CD14-positive monocyte (primary cell): ENCODE measurements around the gene JPH2. TPM values are rescaled to one million over a fixed set of nuclear protein-coding genes. Genes with fewer than 3 reads are reported as not detected.
A peak's percentile ranks its signal among the peaks of the same experiment; 100 is the strongest.

Experiments
- DNase-seq, 3 donors: peaks; one replicate each; pipeline ENCODE4 v3.0.0-alpha.2; 2011 to 2022
- H2AFZ ChIP-seq: 2 replicates; pipeline ENCODE4 v1.6.0; 2012; ENCODE audit warnings: mild to moderate bottlenecking, low read depth, low read length, inconsistent platforms; ENCODE audit not compliant: insufficient read depth, poor library complexity, severe bottlenecking
- H3K27ac ChIP-seq, 2 donors: 1 replicate in 1 of 2; 2 replicates in 1 of 2; pipeline ENCODE4 v1.5.1; 2012 to 2013; ENCODE audit warnings: low read length in 2 of 2, control low read depth in 1 of 2, inconsistent platforms in 1 of 2, low read depth in 1 of 2, mild to moderate bottlenecking in 1 of 2
- H3K27me3 ChIP-seq, 2 donors: one replicate each; pipeline versions ENCODE4 v1.6.0 to v1.6.1; 2011 to 2013; ENCODE audit warnings: low read length in 2 of 2; ENCODE audit not compliant: control insufficient read depth in 2 of 2, insufficient read depth in 2 of 2
- H3K36me3 ChIP-seq, 2 donors: replicated peaks in 1 of 2; 1 replicate in 1 of 2; 2 replicates in 1 of 2; pipeline versions ENCODE4 v1.5.1 to v1.6.1; 2012 to 2013; ENCODE audit warnings: low read length in 2 of 2, control low read depth in 1 of 2, inconsistent platforms in 1 of 2, mild to moderate bottlenecking in 1 of 2; ENCODE audit not compliant: insufficient read depth in 2 of 2, control insufficient read depth in 1 of 2
- H3K4me1 ChIP-seq, 2 donors: 1 replicate in 1 of 2; 2 replicates in 1 of 2; pipeline versions ENCODE4 v1.5.1 to v1.6.1; 2012 to 2013; ENCODE audit warnings: low read length in 2 of 2, control low read depth in 1 of 2, inconsistent platforms in 1 of 2, mild to moderate bottlenecking in 1 of 2, moderate library complexity in 1 of 2; ENCODE audit not compliant: insufficient read depth in 2 of 2, control insufficient read depth in 1 of 2
- H3K4me2 ChIP-seq: replicated peaks from 2 replicates; pipeline ENCODE3; 2012; ENCODE audit warnings: low read length, moderate library complexity, mild to moderate bottlenecking; ENCODE audit not compliant: poor library complexity, severe bottlenecking; ENCODE audit errors: extremely low read depth
- H3K4me3 ChIP-seq, 3 experiments: fragments of 200-600 bp in 1 of 3; sonication (generic) in 1 of 3; replicated peaks in 1 of 3; 1 replicate in 2 of 3; 2 replicates in 1 of 3; pipeline ENCODE4 v1.5.1; 2011 to 2013; ENCODE audit warnings: low read length in 3 of 3, mild to moderate bottlenecking in 3 of 3, control low read depth in 2 of 3, low read depth in 2 of 3, inconsistent platforms in 1 of 3, moderate library complexity in 1 of 3
- H3K79me2 ChIP-seq: 2 replicates; pipeline ENCODE4 v1.6.0; 2012; ENCODE audit warnings: mild to moderate bottlenecking, control low read depth, inconsistent platforms, low read length, moderate library complexity; ENCODE audit not compliant: insufficient read depth
- H3K9ac ChIP-seq: 2 replicates; pipeline ENCODE4 v1.6.0; 2017; ENCODE audit warnings: low read length, mild to moderate bottlenecking; ENCODE audit not compliant: insufficient read depth, poor library complexity, severe bottlenecking
- H3K9me3 ChIP-seq, 2 donors: replicated peaks in 1 of 2; 1 replicate in 1 of 2; 2 replicates in 1 of 2; pipeline versions ENCODE4 v1.5.1 to v1.6.1; 2012 to 2013; ENCODE audit warnings: low read length in 2 of 2, control low read depth in 1 of 2; ENCODE audit not compliant: control insufficient read depth in 1 of 2, insufficient read depth in 1 of 2
- H4K20me1 ChIP-seq: 2 replicates; pipeline ENCODE4 v1.6.0; 2012; ENCODE audit warnings: mild to moderate bottlenecking, low read length, control low read depth, moderate library complexity; ENCODE audit not compliant: insufficient read depth
- H3K27ac Mint-ChIP-seq, 7 donors: one replicate each; pipeline ENCODE4 v1.8.0; 2020; ENCODE audit warnings: mild to moderate bottlenecking in 7 of 7, mixed read lengths in 7 of 7, moderate library complexity in 6 of 7, inconsistent platforms in 2 of 7
- H3K27me3 Mint-ChIP-seq, 3 donors: one replicate each; pipeline ENCODE4 v1.8.0; 2021 to 2022; ENCODE audit warnings: low read depth in 3 of 3, mild to moderate bottlenecking in 3 of 3, mixed read lengths in 3 of 3, moderate library complexity in 3 of 3, inconsistent platforms in 1 of 3
- H3K36me3 Mint-ChIP-seq, 2 donors: one replicate each; pipeline ENCODE4 v1.8.0; 2020; ENCODE audit warnings: mixed read lengths in 2 of 2, inconsistent platforms in 1 of 2, mild to moderate bottlenecking in 1 of 2
- H3K4me1 Mint-ChIP-seq: one replicate; pipeline ENCODE4 v1.8.0; 2020; ENCODE audit warnings: mild to moderate bottlenecking, mixed read lengths
- H3K4me3 Mint-ChIP-seq, 2 donors: one replicate each; pipeline ENCODE4 v1.8.0; 2020; ENCODE audit warnings: mild to moderate bottlenecking in 2 of 2, mixed read lengths in 2 of 2, moderate library complexity in 1 of 2
- H3K9me3 Mint-ChIP-seq, 7 donors: one replicate each; pipeline ENCODE4 v1.8.0; 2020 to 2022; ENCODE audit warnings: mixed read lengths in 7 of 7, mild to moderate bottlenecking in 6 of 7, moderate library complexity in 6 of 7, inconsistent platforms in 2 of 7
- CTCF ChIP-seq: fragments of 200-600 bp; IDR thresholded peaks from one replicate; pipeline ENCODE4 v1.8.0; 2022; ENCODE audit warnings: antibody characterized with exemption, mild to moderate bottlenecking
- WGBS: methylation state at CpG from one replicate; pipeline ENCODE4 v1.1.5; 2013; ENCODE audit warnings: missing lambda C conversion rate; ENCODE audit not compliant: insufficient coverage; 5-methylcytosine and 5-hydroxymethylcytosine counted together
- intact Hi-C, 2 donors: fragments of 100-400 bp; cut with micrococcal nuclease; formaldehyde crosslinking; loops; one replicate each; pipeline versions ENCODE4 v1.15.0 to v1.15.1; 2023
- polyA plus RNA-seq, 3 donors: library from polyadenylated mRNA; depleted of rRNA in 1 of 3; unstranded in 2 of 3; stranded (reverse) in 1 of 3; fragments of 300-500 nt in 2 of 3; fragments of >200 nt in 1 of 3; fragmentation: Illumina TruSeq in 2 of 3; gene quantifications; 1 replicate in 2 of 3; 2 replicates in 1 of 3; pipeline ENCODE4 v1.2.3, GENCODE V29; 2012 to 2021

JPH2 gene
- polyA plus RNA-seq, 3 donors: not detected

- WGBS: 88% methylated on average over 9 of the region's 15 CpGs
- Histone ChIP-seq H3K4me2 (no peak overlapping the region), H3K36me3 (no peaks in the 10 kb centered on the region), H3K27me3 (no peaks in the 10 kb centered on the region), H3K9ac (no peak overlapping the region), H3K4me1 (peaks cover 6 to 7% of the 10 kb centered on the region in 2 donors), H3K9me3 (no peaks in the 10 kb centered on the region), H3K27ac (no peak overlapping the region), H3K4me3 (no peak overlapping the region), H3K79me2 (no peaks in the 10 kb centered on the region), H2AFZ (no peak overlapping the region), H4K20me1 (no peaks in the 10 kb centered on the region)
- no peak for DNase-seq
- peaks cover 0 to 3% (median 0%) of the 10 kb centered on the region in 7 donors for H3K9me3 Mint-ChIP-seq
- intact Hi-C loops: loop anchor here in 1 of 2 donors (10.0 kb wide), 1 partner anchor 552 kb away; no protein-coding TSS in a partner anchor
- no peak for TF ChIP-seq CTCF
- H3K27me3 Mint-ChIP-seq: peaks cover 2 to 15% (median 6%) of the 10 kb centered on the region in 3 donors
- no peaks in the 10 kb centered on the region for H3K36me3 Mint-ChIP-seq
- H3K4me3 Mint-ChIP-seq: peak overlapping the region in 1 of 2 donors; percentile 73
- no peak overlapping the region for H3K27ac Mint-ChIP-seq
- H3K4me1 Mint-ChIP-seq: peaks cover 6% of the 10 kb centered on the region
Observed at GRCh38 chr20:44087051-44087856, 99.7 kb downstream of the JPH2 start.

GRCh38 chr20:44085616-44086434, 101.2 kb downstream of the JPH2 start:
- Mint-ChIP-seq H3K27me3 (peaks cover 2 to 20% (median 9%) of the 10 kb centered on the region in 3 donors), H3K9me3 (peaks cover 0 to 3% (median 0%) of the 10 kb centered on the region in 7 donors), H3K4me1 (peaks cover 6% of the 10 kb centered on the region), H3K4me3 (no peak overlapping the region), H3K36me3 (no peaks in the 10 kb centered on the region), H3K27ac (peak overlapping the region in 1 of 7 donors; percentile 57)
- Histone ChIP-seq H3K27me3 (no peaks in the 10 kb centered on the region), H3K9ac (no peak overlapping the region), H3K4me1 (peaks cover 6 to 7% of the 10 kb centered on the region in 2 donors), H3K4me2 (no peak overlapping the region), H3K36me3 (no peaks in the 10 kb centered on the region), H3K4me3 (no peak overlapping the region), H3K27ac (no peak overlapping the region), H3K79me2 (no peaks in the 10 kb centered on the region), H2AFZ (no peak overlapping the region), H3K9me3 (no peaks in the 10 kb centered on the region), H4K20me1 (no peaks in the 10 kb centered on the region)
- TF ChIP-seq CTCF: no peak
- DNase-seq: no peak
- intact Hi-C loops: loop anchor here in 1 of 2 donors (10.0 kb wide), 1 partner anchor 551 kb away; no protein-coding TSS in a partner anchor
- 81% methylated on average over 10 of the region's 17 CpGs for WGBS
